Neural cell (in vitro differentiated cells): ENCODE results near the gene ABHD2. TPM values are rescaled to one million over a fixed set of nuclear protein-coding genes. Genes with fewer than 3 reads are reported as not detected.

Experiments used
- H2AFZ ChIP-seq: fragments of 200-600, 300-800 bp; sonication (generic), shearing (Covaris generic); 2 replicates; pipeline ENCODE4 v1.6.0; 2014; ENCODE audit warnings: low read depth, mild to moderate bottlenecking, antibody characterized with exemption, low read length, moderate library complexity
- H3F3A ChIP-seq: fragments of 200-600 bp; shearing (Covaris generic); 2 replicates; pipeline ENCODE4 v1.6.1; 2016; ENCODE audit warnings: mild to moderate bottlenecking, moderate library complexity, mixed read lengths, antibody characterized with exemption, low read length; ENCODE audit not compliant: insufficient read depth, poor library complexity, severe bottlenecking
- H3K27ac ChIP-seq: fragments of 200-600, 300-800 bp; sonication (generic), shearing (Covaris generic); 2 replicates; pipeline ENCODE4 v1.5.1; 2014; ENCODE audit warnings: mild to moderate bottlenecking, low read length, moderate library complexity
- H3K27me3 ChIP-seq: fragments of 300-800, 200-600 bp; sonication (generic), shearing (Covaris generic); 2 replicates; pipeline ENCODE4 v1.6.0; 2014; ENCODE audit warnings: mild to moderate bottlenecking, low read depth, low read length, moderate library complexity; ENCODE audit not compliant: insufficient read depth
- H3K36me3 ChIP-seq: fragments of 300-800, 200-600 bp; sonication (generic), shearing (Covaris generic); 2 replicates; pipeline ENCODE4 v1.5.1; 2014; ENCODE audit warnings: mild to moderate bottlenecking, antibody characterized with exemption, low read length, moderate library complexity; ENCODE audit not compliant: insufficient read depth
- H3K4me2 ChIP-seq: fragments of 300-800, 200-600 bp; sonication (generic), shearing (Covaris generic); 2 replicates; pipeline ENCODE4 v1.6.0; 2014; ENCODE audit warnings: mild to moderate bottlenecking, low read length
- H3K4me3 ChIP-seq: fragments of 300-800, 200-600 bp; sonication (generic), shearing (Covaris generic); 2 replicates; pipeline ENCODE4 v1.5.1; 2014; ENCODE audit warnings: mild to moderate bottlenecking, low read length, moderate library complexity
- H3K79me2 ChIP-seq: fragments of 200-600 bp; shearing (Covaris generic); replicated peaks from 2 replicates; pipeline ENCODE4 v1.6.0; 2014; ENCODE audit warnings: mild to moderate bottlenecking, low read length, moderate library complexity; ENCODE audit not compliant: insufficient read depth
- H3K9ac ChIP-seq: fragments of 300-800, 200-600 bp; sonication (generic), shearing (Covaris generic); 2 replicates; pipeline ENCODE4 v1.6.1; 2016; ENCODE audit warnings: mild to moderate bottlenecking, low read length, mixed read lengths
- H3K9me2 ChIP-seq: fragments of 200-600 bp; shearing (Covaris generic); 2 replicates; pipeline ENCODE4 v1.6.1; 2016; ENCODE audit warnings: mild to moderate bottlenecking, low read length, mixed read lengths; ENCODE audit not compliant: insufficient read depth
- H3K9me3 ChIP-seq: fragments of 200-600, 300-800 bp; sonication (generic), shearing (Covaris generic); 2 replicates; pipeline ENCODE4 v1.6.1; 2016; ENCODE audit warnings: mild to moderate bottlenecking, mixed run types, low read length, moderate library complexity, mixed read lengths
- H4K20me1 ChIP-seq: fragments of 200-600 bp; shearing (Covaris generic); 2 replicates; pipeline ENCODE4 v1.6.1; 2016; ENCODE audit warnings: mild to moderate bottlenecking, mixed run types; ENCODE audit not compliant: insufficient read depth
- CTCF ChIP-seq: fragments of 450-650 bp; IDR thresholded peaks from 2 replicates; pipeline ENCODE4 v1.5.1; 2014; ENCODE audit warnings: antibody characterized with exemption, mild to moderate bottlenecking, moderate library complexity; ENCODE audit not compliant: poor library complexity, severe bottlenecking
- EP300 ChIP-seq: fragments of 450-650 bp; conservative IDR thresholded peaks from 2 replicates; pipeline ENCODE4 v1.6.1; 2014; ENCODE audit warnings: antibody characterized with exemption, mild to moderate bottlenecking, moderate library complexity; ENCODE audit not compliant: poor library complexity, severe bottlenecking
- EZH2 ChIP-seq: fragments of 200-600, 300-800 bp; shearing (Covaris generic), sonication (generic); IDR thresholded peaks from 2 replicates; pipeline ENCODE4 v1.6.1; 2014; ENCODE audit warnings: antibody characterized with exemption, low read length, borderline replicate concordance, mild to moderate bottlenecking; ENCODE audit not compliant: insufficient read depth, poor library complexity, severe bottlenecking
- MXI1 ChIP-seq: fragments of 450-650 bp; conservative IDR thresholded peaks from 2 replicates; pipeline ENCODE4 v1.6.1; 2014; ENCODE audit warnings: antibody characterized with exemption, mild to moderate bottlenecking; ENCODE audit not compliant: poor library complexity, severe bottlenecking
- POLR2AphosphoS5 ChIP-seq: IDR thresholded peaks from 2 replicates; pipeline ENCODE4 v1.6.1; 2012
- RAD21 ChIP-seq: fragments of 450-650 bp; conservative IDR thresholded peaks from 2 replicates; pipeline ENCODE4 v1.6.1; 2014; ENCODE audit warnings: antibody characterized with exemption, mild to moderate bottlenecking, moderate library complexity
- REST ChIP-seq: IDR thresholded peaks from 2 replicates; pipeline ENCODE4 v1.6.1; 2012; ENCODE audit warnings: borderline replicate concordance
- SMC3 ChIP-seq: fragments of 450-650 bp; conservative IDR thresholded peaks from 2 replicates; pipeline ENCODE4 v1.6.1; 2014; ENCODE audit warnings: antibody characterized with exemption, mild to moderate bottlenecking, moderate library complexity; ENCODE audit not compliant: poor library complexity
- TAF1 ChIP-seq: IDR thresholded peaks from 2 replicates; pipeline ENCODE4 v1.6.1; 2012; ENCODE audit warnings: low read depth
- polyA plus RNA-seq: library from polyadenylated mRNA; depleted of rRNA; stranded (reverse); fragments of >200 nt; gene quantifications from 2 replicates; pipeline ENCODE4 v1.2.3, GENCODE V29; 2014

The ABHD2 gene
- polyA plus RNA-seq, 1 donor from 2014 or later, result 19.0 TPM

- H3K27me3 ChIP-seq, result no peaks in the 10 kb centered on the region
- H3K79me2 ChIP-seq, result no peaks in the 10 kb centered on the region
Measured at GRCh38 chr15:89150762-89151664, 62.8 kb downstream of the ABHD2 start.

GRCh38 chr15:89155122-89155521 is 66.9 kb downstream of the ABHD2 start:
- H3K79me2 ChIP-seq, result no peaks in the 10 kb centered on the region
- no peak overlapping the region for H3K9ac ChIP-seq
- no peak for TF ChIP-seq SMC3
- TF ChIP-seq EP300, result no peak
- TF ChIP-seq MXI1, result no peak
- TF ChIP-seq EZH2, result no peak
- TF ChIP-seq POLR2AphosphoS5, result no peak
- no peak for TF ChIP-seq REST
- TF ChIP-seq RAD21, result no peak
- no peak for TF ChIP-seq TAF1
- TF ChIP-seq CTCF, result no peak
- H4K20me1 ChIP-seq, result no peaks in the 10 kb centered on the region
- H2AFZ ChIP-seq, result no peak overlapping the region
- no peak overlapping the region for H3K4me2 ChIP-seq
- H3F3A ChIP-seq, result no peaks in the 10 kb centered on the region
- no peaks in the 10 kb centered on the region for H3K9me3 ChIP-seq
- H3K27ac ChIP-seq, result no peak overlapping the region
- peaks cover 6% of the 10 kb centered on the region for H3K36me3 ChIP-seq
- no peak overlapping the region for H3K4me3 ChIP-seq
- no peaks in the 10 kb centered on the region for H3K9me2 ChIP-seq
- no peaks in the 10 kb centered on the region for H3K27me3 ChIP-seq

More at GRCh38 chr15:89150762-89151664, 62.8 kb downstream of the ABHD2 start:
- Histone ChIP-seq H2AFZ (no peak overlapping the region), H3K4me3 (peak overlapping the region; percentile 15), H3K27ac (peak overlapping the region; percentile 24), H3K4me2 (no peak overlapping the region), H3F3A (no peaks in the 10 kb centered on the region), H3K9me2 (no peaks in the 10 kb centered on the region), H3K36me3 (peaks cover 6% of the 10 kb centered on the region), H3K9ac (no peak overlapping the region), H4K20me1 (no peaks in the 10 kb centered on the region), H3K9me3 (no peaks in the 10 kb centered on the region)
- TF ChIP-seq MXI1, result no peak
